DOHH2 (cell line): ENCODE measurements around the gene RIPPLY3.

Experiments
- EZH2phosphoT487 ChIP-seq: fragments of 200-600 bp; sonication (generic); IDR thresholded peaks from 2 replicates; pipeline ENCODE4 v1.6.1; 2017; ENCODE audit warnings: borderline replicate concordance, mild to moderate bottlenecking, antibody characterized with exemption, low read length, moderate library complexity, mixed read lengths
- TF ChIP-seq, protein P1 (sequence below): fragments of 200-600 bp; sonication (generic); IDR thresholded peaks from one replicate; pipeline ENCODE4 v1.5.1; 2014; ENCODE audit warnings: antibody characterized with exemption, mild to moderate bottlenecking, low read depth, low read length; ENCODE audit not compliant: poor library complexity, severe bottlenecking

DNA sequence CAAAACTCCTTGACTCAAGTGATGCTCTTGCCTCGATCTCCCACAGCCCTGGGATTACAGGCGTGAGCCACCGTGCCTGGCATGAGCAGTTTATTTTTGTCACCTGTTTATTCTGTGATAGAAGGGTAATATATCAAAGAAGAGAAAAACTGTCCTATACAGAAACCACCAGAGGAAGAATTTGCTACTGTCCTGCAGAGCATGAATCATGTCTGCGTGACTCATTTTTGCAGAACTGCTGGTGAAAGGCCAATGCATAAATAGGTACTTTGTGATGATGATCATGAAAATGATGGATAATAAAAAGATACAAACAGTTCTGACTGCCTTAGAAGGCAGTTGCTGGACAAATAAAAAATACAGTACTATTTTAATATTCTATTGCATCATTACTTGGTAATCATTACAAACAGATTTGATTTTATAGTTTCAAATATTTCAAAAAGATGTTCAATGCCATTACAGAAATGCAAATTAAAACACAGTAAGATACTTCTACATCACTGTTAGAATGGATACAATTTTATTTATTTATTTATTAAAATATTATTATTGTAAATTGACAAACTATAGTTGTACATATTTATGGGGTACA lies 26.5 kb downstream of the RIPPLY3 start:
- TF ChIP-seq, protein P1, sequence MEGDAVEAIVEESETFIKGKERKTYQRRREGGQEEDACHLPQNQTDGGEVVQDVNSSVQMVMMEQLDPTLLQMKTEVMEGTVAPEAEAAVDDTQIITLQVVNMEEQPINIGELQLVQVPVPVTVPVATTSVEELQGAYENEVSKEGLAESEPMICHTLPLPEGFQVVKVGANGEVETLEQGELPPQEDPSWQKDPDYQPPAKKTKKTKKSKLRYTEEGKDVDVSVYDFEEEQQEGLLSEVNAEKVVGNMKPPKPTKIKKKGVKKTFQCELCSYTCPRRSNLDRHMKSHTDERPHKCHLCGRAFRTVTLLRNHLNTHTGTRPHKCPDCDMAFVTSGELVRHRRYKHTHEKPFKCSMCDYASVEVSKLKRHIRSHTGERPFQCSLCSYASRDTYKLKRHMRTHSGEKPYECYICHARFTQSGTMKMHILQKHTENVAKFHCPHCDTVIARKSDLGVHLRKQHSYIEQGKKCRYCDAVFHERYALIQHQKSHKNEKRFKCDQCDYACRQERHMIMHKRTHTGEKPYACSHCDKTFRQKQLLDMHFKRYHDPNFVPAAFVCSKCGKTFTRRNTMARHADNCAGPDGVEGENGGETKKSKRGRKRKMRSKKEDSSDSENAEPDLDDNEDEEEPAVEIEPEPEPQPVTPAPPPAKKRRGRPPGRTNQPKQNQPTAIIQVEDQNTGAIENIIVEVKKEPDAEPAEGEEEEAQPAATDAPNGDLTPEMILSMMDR, result no peak
- no peak for TF ChIP-seq EZH2phosphoT487
